HCT116 (cell line): ENCODE data around the gene CCNL1. TPM values are rescaled to one million over a fixed set of nuclear protein-coding genes. Genes with fewer than 3 reads are reported as not detected.

Experiments used
- ATAC-seq: fragments of 200-7000 bp; cut with Tn5 transposase; 2 replicates; pipeline ENCODE4 v1.9.1; 2020; ENCODE audit warnings: mild to moderate bottlenecking, moderate library complexity
- BruUV-seq: library from RNA; stranded (reverse); fragments of 400-500 nt; replicated peaks from 2 replicates; lab custom pipeline; 2021; lab: Mats Ljungman, UMichigan
- CTCF ChIA-PET: fragments of 300-600 bp; sonication (Branson Sonifier 250); formaldehyde crosslinking; loops from one replicate; lab custom pipeline; 2021; ENCODE audit warnings: antibody characterized with exemption; lab: Charles Lee
- POLR2A ChIA-PET: fragments of 300-600, 350-600 bp; sonication (Branson Sonifier 250); formaldehyde crosslinking; loops from one replicate; lab custom pipeline; 2021; ENCODE audit warnings: antibody characterized with exemption; lab: Charles Lee
- RAD21 ChIA-PET, 2 experiments: fragments of 300-600 bp; sonication (Branson Sonifier 250); formaldehyde crosslinking; loops; one replicate each; lab custom pipeline; 2023; ENCODE audit warnings: low total read pairs in 2 of 2; ENCODE audit not compliant: uncharacterized antibody in 2 of 2, unreplicated experiment in 2 of 2, low non-redundant PET in 1 of 2; lab: Charles Lee
- DNase-seq: peaks from one replicate; pipeline ENCODE4 v3.0.0-alpha.2; 2010; ENCODE audit warnings: low read depth, low spot score
- H2AFZ ChIP-seq: fragments of 200-600 bp; shearing (Covaris generic), sonication (generic); 2 replicates; pipeline ENCODE4 v1.6.1; 2017; ENCODE audit warnings: low read depth, mixed run types, mixed read lengths, antibody characterized with exemption, low read length; ENCODE audit not compliant: poor library complexity, severe bottlenecking
- H3K27ac ChIP-seq: 2 replicates; pipeline ENCODE4 v1.5.1; 2012; ENCODE audit warnings: low read depth, low read length
- H3K27me3 ChIP-seq: fragments of 200-600 bp; sonication (generic); 2 replicates; pipeline ENCODE4 v1.6.1; 2016; ENCODE audit warnings: mixed run types, low read length, mixed read lengths; ENCODE audit not compliant: insufficient read depth
- H3K36me3 ChIP-seq, 2 experiments: fragments of 200-500 bp in 1 of 2; fragments of 200-600 bp in 1 of 2; sonication (Bioruptor generic) in 1 of 2; sonication (generic) in 1 of 2; 2 replicates each; pipeline versions ENCODE4 v1.5.1 to v1.6.1; 2014 to 2016; ENCODE audit warnings: low read length in 2 of 2, inconsistent platforms in 1 of 2, mixed read lengths in 1 of 2, mixed run types in 1 of 2; ENCODE audit not compliant: insufficient read depth in 2 of 2, control insufficient read depth in 1 of 2
- H3K4me1 ChIP-seq, 2 experiments: fragments of 200-600 bp in 1 of 2; sonication (generic) in 1 of 2; 2 replicates each; pipeline versions ENCODE4 v1.5.1 to v1.6.1; 2012 to 2017; ENCODE audit warnings: low read length in 2 of 2, inconsistent platforms in 1 of 2, mild to moderate bottlenecking in 1 of 2, mixed read lengths in 1 of 2, mixed run types in 1 of 2, moderate library complexity in 1 of 2; ENCODE audit not compliant: insufficient read depth in 2 of 2, control insufficient read depth in 1 of 2
- H3K4me2 ChIP-seq: fragments of 200-600 bp; sonication (generic); 2 replicates; pipeline ENCODE4 v1.6.1; 2017; ENCODE audit warnings: mixed run types, low read length, mixed read lengths
- H3K4me3 ChIP-seq, 2 experiments: fragments of 200-600 bp in 1 of 2; sonication (generic) in 1 of 2; replicated peaks in 1 of 2; 2 replicates each; pipeline ENCODE4 v1.5.1; 2011 to 2016; ENCODE audit warnings: low read length in 2 of 2, control low read depth in 1 of 2, low read depth in 1 of 2, mild to moderate bottlenecking in 1 of 2, mixed read lengths in 1 of 2, mixed run types in 1 of 2
- H3K79me2 ChIP-seq: fragments of 200-600 bp; sonication (generic); 2 replicates; pipeline ENCODE4 v1.6.1; 2017; ENCODE audit warnings: mild to moderate bottlenecking, mixed run types, low read length, moderate library complexity, mixed read lengths; ENCODE audit not compliant: insufficient read depth
- H3K9ac ChIP-seq: fragments of 200-600 bp; sonication (generic); 2 replicates; pipeline ENCODE4 v1.6.1; 2016; ENCODE audit warnings: low read length, mixed read lengths
- H3K9me2 ChIP-seq: fragments of 200-600 bp; sonication (generic), shearing (Covaris generic); 2 replicates; pipeline ENCODE4 v1.6.1; 2017; ENCODE audit warnings: mixed run types, mild to moderate bottlenecking, moderate library complexity; ENCODE audit not compliant: insufficient read depth
- H3K9me3 ChIP-seq, 2 experiments: fragments of 200-500 bp in 1 of 2; fragments of 200-600 bp in 1 of 2; sonication (Bioruptor generic) in 1 of 2; sonication (generic) in 1 of 2; 2 replicates each; pipeline ENCODE4 v1.6.1; 2014 to 2017; ENCODE audit warnings: low read length in 2 of 2, mixed read lengths in 2 of 2, inconsistent platforms in 1 of 2, low read depth in 1 of 2, mild to moderate bottlenecking in 1 of 2, mixed run types in 1 of 2, moderate library complexity in 1 of 2; ENCODE audit not compliant: control insufficient read depth in 1 of 2, insufficient read depth in 1 of 2
- H4K20me1 ChIP-seq: fragments of 200-600 bp; sonication (generic), shearing (Covaris generic); 2 replicates; pipeline ENCODE4 v1.6.1; 2017; ENCODE audit warnings: mixed run types, mild to moderate bottlenecking, moderate library complexity; ENCODE audit not compliant: insufficient read depth
- CBX3 ChIP-seq: IDR thresholded peaks from 2 replicates; pipeline ENCODE4 v1.6.1; 2012; ENCODE audit warnings: low read depth
- CEBPB ChIP-seq: IDR thresholded peaks from 2 replicates; pipeline ENCODE4 v1.6.1; 2012; ENCODE audit warnings: low read depth
- EGR1 ChIP-seq: IDR thresholded peaks from 2 replicates; pipeline ENCODE4 v1.6.1; 2012; ENCODE audit warnings: low read depth
- ELF1 ChIP-seq: IDR thresholded peaks from 2 replicates; pipeline ENCODE4 v1.6.1; 2012; ENCODE audit warnings: low read depth, borderline replicate concordance
- EZH2 ChIP-seq: fragments of 200-600 bp; sonication (generic); IDR thresholded peaks from 2 replicates; pipeline ENCODE4 v1.6.1; 2017; ENCODE audit warnings: antibody characterized with exemption, mixed run types
- EZH2phosphoT487 ChIP-seq: fragments of 200-600 bp; IDR thresholded peaks from 2 replicates; pipeline ENCODE4 v1.6.1; 2018; ENCODE audit warnings: antibody characterized with exemption, borderline replicate concordance
- JUND ChIP-seq: IDR thresholded peaks from 2 replicates; pipeline ENCODE4 v1.6.1; 2012
- POLR2A ChIP-seq: IDR thresholded peaks from 2 replicates; pipeline ENCODE4 v1.7.0; 2011; ENCODE audit warnings: borderline replicate concordance; ENCODE audit not compliant: insufficient read depth, insufficient read length; ENCODE audit errors: extremely low read depth
- POLR2AphosphoS5 ChIP-seq: IDR thresholded peaks from 2 replicates; pipeline ENCODE4 v1.6.1; 2011; ENCODE audit warnings: mild to moderate bottlenecking, low read depth, low read length, moderate library complexity
- RAD21 ChIP-seq: IDR thresholded peaks from 2 replicates; pipeline ENCODE4 v1.6.1; 2012; ENCODE audit warnings: low read depth, mild to moderate bottlenecking
- REST ChIP-seq: IDR thresholded peaks from 2 replicates; pipeline ENCODE4 v1.6.1; 2012; ENCODE audit warnings: low read depth
- SP1 ChIP-seq: IDR thresholded peaks from 2 replicates; pipeline ENCODE4 v1.6.1; 2012; ENCODE audit warnings: low read depth
- SRF ChIP-seq: IDR thresholded peaks from 2 replicates; pipeline ENCODE4 v1.6.1; 2012; ENCODE audit warnings: low read depth
- TCF7L2 ChIP-seq: IDR thresholded peaks from 2 replicates; pipeline ENCODE4 v1.7.0; 2011; ENCODE audit warnings: borderline replicate concordance, inconsistent platforms; ENCODE audit not compliant: insufficient read depth, insufficient read length; ENCODE audit errors: extremely low read depth
- YY1 ChIP-seq: IDR thresholded peaks from 2 replicates; pipeline ENCODE4 v1.6.1; 2011; ENCODE audit warnings: low read length, low read depth, moderate library complexity, mild to moderate bottlenecking; ENCODE audit not compliant: insufficient replicate concordance; ENCODE audit errors: extremely low read depth
- ZBTB33 ChIP-seq: IDR thresholded peaks from 2 replicates; pipeline ENCODE4 v1.6.1; 2011; ENCODE audit warnings: mild to moderate bottlenecking, low read length, moderate library complexity; ENCODE audit not compliant: insufficient replicate concordance; ENCODE audit errors: extremely low read depth
- ZFX ChIP-seq: fragments of 450-650 bp; IDR thresholded peaks from 2 replicates; pipeline ENCODE4 v1.6.1; 2017
- intact Hi-C: fragments of 100-400 bp; cut with micrococcal nuclease; formaldehyde crosslinking; loops from 2 replicates; pipeline ENCODE4 v1.10.0; 2022
- total RNA-seq: library from RNA; stranded (reverse); gene quantifications from one replicate; pipeline ENCODE4 v1.2.1, GENCODE V29; 2021; ENCODE audit not compliant: unreplicated experiment
- TF ChIP-seq, protein P1 (sequence below), 3 experiments: fragments of 200-600 bp in 1 of 3; sonication (generic) in 1 of 3; IDR thresholded peaks in 2 of 3; conservative IDR thresholded peaks in 1 of 3; 2 replicates each; pipeline ENCODE4 v1.5.1; 2012 to 2017; ENCODE audit warnings: low read depth in 2 of 3, low read length in 2 of 3, antibody characterized with exemption in 1 of 3, borderline replicate concordance in 1 of 3, control low read depth in 1 of 3, mild to moderate bottlenecking in 1 of 3, mixed read lengths in 1 of 3, mixed run types in 1 of 3, moderate library complexity in 1 of 3; ENCODE audit not compliant: insufficient read depth in 1 of 3

CCNL1 gene
- total RNA-seq, 1 experiment from 2014 or later, result 96.7 TPM

- no peaks in the 10 kb centered on the region for H3K9me3 ChIP-seq
- no peak overlapping the region for H3K27ac ChIP-seq
- H2AFZ ChIP-seq, result no peak overlapping the region
- no peak for DNase-seq
- TF ChIP-seq REST (no peak), TCF7L2 (no peak), EZH2 (no peak), ZFX (no peak), CEBPB (no peak), ZBTB33 (no peak), YY1 (no peak), CBX3 (no peak), SP1 (no peak), POLR2AphosphoS5 (no peak), EZH2phosphoT487 (no peak), POLR2A (no peak), ELF1 (no peak), SRF (no peak), EGR1 (no peak), JUND (no peak), RAD21 (no peak)
- TF ChIP-seq, protein P1, sequence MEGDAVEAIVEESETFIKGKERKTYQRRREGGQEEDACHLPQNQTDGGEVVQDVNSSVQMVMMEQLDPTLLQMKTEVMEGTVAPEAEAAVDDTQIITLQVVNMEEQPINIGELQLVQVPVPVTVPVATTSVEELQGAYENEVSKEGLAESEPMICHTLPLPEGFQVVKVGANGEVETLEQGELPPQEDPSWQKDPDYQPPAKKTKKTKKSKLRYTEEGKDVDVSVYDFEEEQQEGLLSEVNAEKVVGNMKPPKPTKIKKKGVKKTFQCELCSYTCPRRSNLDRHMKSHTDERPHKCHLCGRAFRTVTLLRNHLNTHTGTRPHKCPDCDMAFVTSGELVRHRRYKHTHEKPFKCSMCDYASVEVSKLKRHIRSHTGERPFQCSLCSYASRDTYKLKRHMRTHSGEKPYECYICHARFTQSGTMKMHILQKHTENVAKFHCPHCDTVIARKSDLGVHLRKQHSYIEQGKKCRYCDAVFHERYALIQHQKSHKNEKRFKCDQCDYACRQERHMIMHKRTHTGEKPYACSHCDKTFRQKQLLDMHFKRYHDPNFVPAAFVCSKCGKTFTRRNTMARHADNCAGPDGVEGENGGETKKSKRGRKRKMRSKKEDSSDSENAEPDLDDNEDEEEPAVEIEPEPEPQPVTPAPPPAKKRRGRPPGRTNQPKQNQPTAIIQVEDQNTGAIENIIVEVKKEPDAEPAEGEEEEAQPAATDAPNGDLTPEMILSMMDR (IDR thresholded peaks at IDR 0.05 in 2 of 3, conservative IDR thresholded peaks at IDR 0.05 in 1 of 3; ENCODE audit: borderline replicate concordance in 1 of 3, insufficient read depth in 1 of 3, low read depth in 2 of 3, low read length in 2 of 3), result no peak
- RAD21 ChIA-PET, result no interaction called here
- intact Hi-C loops, result no loop called here
- H4K20me1 ChIP-seq, result no peaks in the 10 kb centered on the region
- peaks cover 0 to 23% of the 10 kb centered on the region in 2 experiments; a peak in 2 of 4 replicates for H3K4me1 ChIP-seq
- POLR2A ChIA-PET, result no interaction called here
- H3K36me3 ChIP-seq, result no peaks in the 10 kb centered on the region
- no peak overlapping the region for H3K4me2 ChIP-seq
- no peaks in the 10 kb centered on the region for H3K79me2 ChIP-seq
- H3K9me2 ChIP-seq, result no peaks in the 10 kb centered on the region
- BruUV-seq, result no TSS peak
- no peak overlapping the region for H3K4me3 ChIP-seq
- H3K9ac ChIP-seq, result no peak overlapping the region
- CTCF ChIA-PET, result interaction anchor here (1.2 kb wide), 1 partner anchor 15 kb away, joined by 6 read pairs; no protein-coding TSS in a partner anchor
- ATAC-seq, result no peak
- H3K27me3 ChIP-seq, result no peaks in the 10 kb centered on the region
Measured at GRCh38 chr3:157112536-157112935, 47.4 kb downstream of the CCNL1 start.
